Medulla oblongata (tissue), 1 donor: ENCODE results near the gene EIF4E2.

ENCODE experiments used
- DNase-seq: peaks from one replicate; pipeline ENCODE4 v3.0.0-alpha.2; 2015; ENCODE audit errors: extremely low spot score

EIF4E2 gene

DNA sequence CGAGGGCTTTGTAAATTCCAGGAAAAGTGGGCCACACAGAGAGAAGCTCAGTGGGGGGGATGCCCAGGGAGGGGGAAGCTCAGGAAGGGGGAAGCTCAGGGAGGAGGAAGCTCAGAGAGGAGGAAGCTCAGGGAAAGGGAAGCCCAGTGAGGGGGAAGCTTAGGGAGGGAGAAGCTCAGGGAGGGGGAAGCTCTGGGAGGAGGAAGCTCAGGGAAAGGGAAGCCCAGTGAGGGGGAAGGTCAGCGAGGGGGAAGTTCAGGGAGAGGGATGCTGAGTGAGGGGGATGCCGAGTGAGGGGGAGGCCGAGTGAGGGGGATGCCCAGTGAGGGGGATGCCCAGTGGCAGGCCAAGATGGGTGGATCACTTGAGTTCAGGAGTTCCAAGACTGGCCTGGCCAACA is 11.8 kb upstream of the EIF4E2 start:
- DNase-seq, result no peak

DNA sequence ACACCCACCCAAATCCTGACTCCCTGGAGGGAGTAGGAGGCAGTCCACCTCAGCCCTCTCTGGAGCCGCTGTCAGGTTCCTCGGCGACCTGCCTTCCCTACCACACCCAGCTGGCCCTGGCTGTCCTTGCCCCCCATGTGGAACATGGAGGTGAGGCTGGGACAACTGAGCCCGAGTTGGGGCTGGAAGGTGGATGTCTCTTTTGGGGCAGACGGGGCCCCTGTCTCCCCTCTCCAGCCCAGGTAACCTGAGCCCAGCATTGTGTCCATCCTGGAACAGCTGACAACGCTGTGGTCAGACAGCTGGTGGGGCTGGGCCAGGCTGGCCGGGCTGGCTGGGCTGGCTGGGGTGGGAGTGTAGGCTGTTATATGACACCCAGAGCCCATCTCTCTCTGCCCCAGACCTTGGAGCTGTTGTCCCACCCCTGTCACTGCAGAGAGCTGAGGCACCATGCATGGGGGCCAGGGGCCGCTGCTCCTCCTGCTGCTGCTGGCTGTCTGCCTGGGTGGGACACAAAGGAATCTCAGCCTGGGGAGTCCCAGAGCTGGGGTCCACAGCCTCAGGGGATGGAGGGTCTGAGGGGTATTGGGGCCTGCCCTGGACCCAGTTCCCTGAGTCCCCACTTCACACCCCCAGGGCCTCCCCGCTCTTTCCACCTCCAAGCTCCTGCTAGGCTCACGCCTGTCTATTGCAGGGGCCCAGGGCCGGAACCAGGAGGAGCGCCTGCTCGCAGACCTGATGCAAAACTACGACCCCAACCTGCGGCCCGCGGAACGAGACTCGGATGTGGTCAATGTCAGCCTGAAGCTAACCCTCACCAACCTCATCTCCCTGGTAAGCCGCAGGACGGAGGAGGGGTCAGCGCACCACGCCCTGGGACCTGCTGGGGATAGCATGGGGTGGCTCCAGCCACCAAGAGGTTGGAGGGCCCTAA is 10.9 kb upstream of the EIF4E2 start, which contains the start of gene CHRNG:
Gene CHRNG (plus strand): TSS at position 395 of the 934 bp plus-strand sequence. CDS start 56 bp downstream, at position 451.
- no peak for DNase-seq

- DNase-seq, result no peak
These were observed 9.9 kb upstream of the EIF4E2 start for GRCh38 chr2:232540441-232541041.

GRCh38 chr2:232541195-232541960 is 9.1 kb upstream of the EIF4E2 start:
- no peak for DNase-seq

GRCh38 chr2:232541961-232542714 is 8.4 kb upstream of the EIF4E2 start:
- no peak for DNase-seq

- DNase-seq, result no peak
These were observed 7.6 kb upstream of the EIF4E2 start for GRCh38 chr2:232542715-232543467.

DNA sequence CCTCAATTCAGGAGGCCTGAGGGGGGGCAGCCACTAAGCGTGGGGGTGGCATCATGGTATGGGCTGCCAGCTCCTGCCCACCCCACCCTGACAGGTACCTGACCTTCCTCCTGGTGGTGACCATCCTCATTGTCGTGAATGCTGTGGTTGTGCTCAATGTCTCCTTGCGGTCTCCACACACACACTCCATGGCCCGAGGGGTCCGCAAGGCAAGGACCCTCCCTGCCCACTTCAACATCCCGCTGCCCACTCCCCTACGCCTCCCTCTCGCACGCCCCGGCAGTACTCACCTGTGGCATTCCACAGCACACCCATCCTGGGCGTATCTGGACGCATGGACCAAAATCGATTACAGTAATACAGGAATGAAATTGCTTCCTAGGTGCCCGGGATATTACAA is 7.0 kb upstream of the EIF4E2 start:
- no peak for DNase-seq

DNA sequence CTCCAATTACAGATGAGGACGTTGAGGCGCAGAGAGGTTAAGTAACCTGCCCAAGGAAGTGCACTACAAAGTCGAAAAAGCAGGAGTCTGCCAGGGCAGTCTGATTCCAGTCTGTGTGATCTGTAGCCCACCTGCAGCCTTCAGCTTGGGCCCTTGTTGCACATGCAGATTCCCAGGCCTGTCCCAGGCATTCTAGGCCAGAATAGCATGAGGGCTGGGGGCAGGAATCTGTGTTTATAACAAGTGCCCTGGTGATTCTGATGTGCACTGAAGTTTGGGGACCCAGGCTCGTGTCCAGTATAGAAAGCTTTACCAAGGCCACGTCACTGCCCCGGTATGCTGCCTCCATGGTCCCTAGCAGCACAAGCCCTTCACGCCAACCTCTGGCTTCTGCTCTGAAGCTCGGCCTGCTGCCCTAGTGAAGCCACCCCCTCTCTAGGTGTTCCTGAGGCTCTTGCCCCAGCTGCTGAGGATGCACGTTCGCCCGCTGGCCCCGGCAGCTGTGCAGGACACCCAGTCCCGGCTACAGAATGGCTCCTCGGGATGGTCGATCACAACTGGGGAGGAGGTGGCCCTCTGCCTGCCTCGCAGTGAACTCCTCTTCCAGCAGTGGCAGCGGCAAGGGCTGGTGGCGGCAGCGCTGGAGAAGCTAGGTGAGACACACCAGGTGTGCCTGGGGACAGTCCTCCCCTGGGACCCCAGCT is 6.4 kb upstream of the EIF4E2 start:
- DNase-seq, result no peak

GRCh38 chr2:232544674-232545073 is 5.8 kb upstream of the EIF4E2 start:
- no peak for DNase-seq

- peak; percentile 10 for DNase-seq
These were observed 4.7 kb upstream of the EIF4E2 start for GRCh38 chr2:232545511-232546375.

GRCh38 chr2:232547991-232548390 is 2.5 kb upstream of the EIF4E2 start:
- DNase-seq, result no peak

- DNase-seq, result no peak
These were observed 685 bp upstream of the EIF4E2 start for GRCh38 chr2:232549655-232550353.

GRCh38 chr2:232551250-232551638 is 755 bp downstream of the EIF4E2 start:
- DNase-seq, result no peak

DNA sequence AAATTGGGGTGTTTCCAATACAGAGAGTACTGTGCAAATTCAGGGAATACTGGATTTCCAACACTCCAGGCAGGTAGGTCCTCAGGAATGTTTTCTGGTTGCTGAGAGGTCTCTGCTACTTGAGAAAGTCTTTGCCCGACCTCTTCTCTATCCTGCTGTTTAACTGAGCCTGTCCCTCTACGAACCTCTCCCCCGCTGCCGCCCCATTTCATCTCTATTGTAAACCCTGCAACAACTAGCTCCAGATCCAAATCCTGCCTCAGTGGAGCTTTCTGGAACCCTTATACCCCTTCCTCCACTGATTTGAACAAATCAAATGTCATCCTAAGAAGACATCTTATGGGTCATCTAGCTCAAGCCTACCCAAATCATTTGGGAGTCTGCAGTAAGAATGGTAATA is 1.3 kb downstream of the EIF4E2 start:
- no peak for DNase-seq

- DNase-seq, result no peak
These were observed 5.9 kb downstream of the EIF4E2 start for GRCh38 chr2:232556426-232556825.

DNA sequence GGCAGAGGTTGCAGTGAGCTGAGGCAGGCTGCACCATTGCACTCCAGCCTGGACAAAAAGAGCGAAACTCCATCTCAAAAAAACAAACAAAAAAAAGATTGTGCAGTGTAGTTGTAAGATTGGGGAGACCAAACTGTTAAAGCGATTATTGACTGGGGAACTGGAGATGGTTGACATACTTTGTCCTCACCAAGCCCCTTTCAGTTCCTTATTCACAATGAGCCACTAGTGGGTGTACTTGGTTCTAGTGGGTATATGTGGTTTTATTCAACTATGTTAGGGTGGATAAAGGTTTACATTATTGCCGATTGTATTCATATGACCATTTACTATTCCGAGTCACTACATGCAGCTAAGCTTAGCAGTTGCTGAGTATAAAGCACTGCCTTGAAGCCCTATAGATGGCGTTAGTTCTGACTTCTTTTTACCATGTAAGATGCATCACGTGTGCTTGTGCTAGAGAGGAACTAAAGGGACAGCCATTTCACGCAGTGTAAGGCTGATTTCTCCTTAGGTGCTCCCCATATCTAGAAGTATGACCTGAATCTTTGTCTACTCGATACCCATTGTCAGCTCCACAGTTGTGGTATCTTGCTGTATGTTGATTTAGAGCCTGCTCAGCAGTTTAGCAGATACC is 12.1 kb downstream of the EIF4E2 start:
- no peak for DNase-seq

GRCh38 chr2:232563580-232563979 is 13.1 kb downstream of the EIF4E2 start:
- DNase-seq, result no peak

DNA sequence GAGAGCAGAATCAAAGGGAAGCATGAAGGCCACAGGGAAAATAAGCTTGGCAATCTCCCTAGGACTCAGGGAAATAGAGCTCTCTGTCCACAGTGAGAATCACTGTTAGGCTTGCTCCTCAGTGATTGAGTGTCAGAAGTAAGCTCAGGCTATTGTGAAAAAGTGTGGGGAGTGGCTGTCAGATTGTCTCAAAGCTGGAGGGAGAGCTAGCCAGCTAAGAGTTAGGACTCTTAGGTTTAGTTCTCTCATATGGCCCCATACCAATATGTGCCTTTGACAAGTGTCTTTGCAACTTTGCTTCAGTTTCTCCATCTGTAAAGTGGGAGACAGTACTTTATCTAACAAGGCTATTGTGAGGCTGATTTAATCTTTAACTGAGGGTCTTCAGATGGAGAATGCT is 17.2 kb downstream of the EIF4E2 start:
- no peak for DNase-seq
